COR-L47 (cell line): Measurements from ENCODE around the gene OR4F6.
"Not testable (repeated sequence)": the region's sequence is repeated elsewhere in the genome, so short reads cannot be mapped to it uniquely, and the experiment has no call there.

Experiments
- DNase-seq: peaks from one replicate; lab custom pipeline; 2025; lab: John Stamatoyannopoulos, UW

Gene OR4F6

GRCh38 chr15:101803209-101803608, at the start of gene OR4F6:
Gene OR4F6 (plus strand): TSS chr15:101803509. CDS start chr15:101805720, 2,211 bp downstream.
- DNase-seq: no peak

GRCh38 chr15:101764669-101765339, 38.5 kb upstream of the OR4F6 start:
- not testable (repeated sequence) for DNase-seq

- DNase-seq: not testable (repeated sequence)
These were observed 38.0 kb upstream of the OR4F6 start for GRCh38 chr15:101765340-101765671.

- DNase-seq: no peak
These were observed 37.4 kb upstream of the OR4F6 start for GRCh38 chr15:101765772-101766456.

GRCh38 chr15:101767083-101767640, 36.1 kb upstream of the OR4F6 start:
- not testable (repeated sequence) for DNase-seq

- no peak for DNase-seq
These were observed 30.4 kb upstream of the OR4F6 start for GRCh38 chr15:101772921-101773320.

- DNase-seq: peak; percentile 44
These were observed 29.7 kb upstream of the OR4F6 start for GRCh38 chr15:101773496-101774100.

- no peak for DNase-seq
These were observed 28.2 kb upstream of the OR4F6 start for GRCh38 chr15:101775136-101775535.

- DNase-seq: not testable (repeated sequence)
These were observed 24.7 kb upstream of the OR4F6 start for GRCh38 chr15:101778576-101778975.

- DNase-seq: not testable (repeated sequence)
These were observed 23.1 kb upstream of the OR4F6 start for GRCh38 chr15:101780225-101780624.

GRCh38 chr15:101781928-101782327, 21.4 kb upstream of the OR4F6 start:
- no peak for DNase-seq

GRCh38 chr15:101784644-101785043, 18.7 kb upstream of the OR4F6 start:
- no peak for DNase-seq

GRCh38 chr15:101786422-101786821, 16.9 kb upstream of the OR4F6 start:
- DNase-seq: not testable (repeated sequence)

- DNase-seq: not testable (repeated sequence)
These were observed 15.3 kb upstream of the OR4F6 start for GRCh38 chr15:101788001-101788400.

- not testable (repeated sequence) for DNase-seq
These were observed 14.6 kb upstream of the OR4F6 start for GRCh38 chr15:101788503-101789269.

- not testable (repeated sequence) for DNase-seq
These were observed 12.6 kb upstream of the OR4F6 start for GRCh38 chr15:101790748-101791147.

- DNase-seq: not testable (repeated sequence)
These were observed 9.3 kb upstream of the OR4F6 start for GRCh38 chr15:101793981-101794380.

- no peak for DNase-seq
These were observed 7.9 kb upstream of the OR4F6 start for GRCh38 chr15:101795455-101795854.

GRCh38 chr15:101799665-101800064, 3.6 kb upstream of the OR4F6 start:
- DNase-seq: no peak

GRCh38 chr15:101801048-101801447, 2.3 kb upstream of the OR4F6 start:
- DNase-seq: no peak

GRCh38 chr15:101803676-101804075, 367 bp downstream of the OR4F6 start:
- DNase-seq: no peak

- no peak for DNase-seq
These were observed 1.1 kb downstream of the OR4F6 start for GRCh38 chr15:101804375-101804774.
